Measurements from ENCODE around the gene PLD6.
"Not testable (repeated sequence)": the region's sequence is repeated elsewhere in the genome, so short reads cannot be mapped to it uniquely, and the experiment has no call there.

Gene PLD6

DNA sequence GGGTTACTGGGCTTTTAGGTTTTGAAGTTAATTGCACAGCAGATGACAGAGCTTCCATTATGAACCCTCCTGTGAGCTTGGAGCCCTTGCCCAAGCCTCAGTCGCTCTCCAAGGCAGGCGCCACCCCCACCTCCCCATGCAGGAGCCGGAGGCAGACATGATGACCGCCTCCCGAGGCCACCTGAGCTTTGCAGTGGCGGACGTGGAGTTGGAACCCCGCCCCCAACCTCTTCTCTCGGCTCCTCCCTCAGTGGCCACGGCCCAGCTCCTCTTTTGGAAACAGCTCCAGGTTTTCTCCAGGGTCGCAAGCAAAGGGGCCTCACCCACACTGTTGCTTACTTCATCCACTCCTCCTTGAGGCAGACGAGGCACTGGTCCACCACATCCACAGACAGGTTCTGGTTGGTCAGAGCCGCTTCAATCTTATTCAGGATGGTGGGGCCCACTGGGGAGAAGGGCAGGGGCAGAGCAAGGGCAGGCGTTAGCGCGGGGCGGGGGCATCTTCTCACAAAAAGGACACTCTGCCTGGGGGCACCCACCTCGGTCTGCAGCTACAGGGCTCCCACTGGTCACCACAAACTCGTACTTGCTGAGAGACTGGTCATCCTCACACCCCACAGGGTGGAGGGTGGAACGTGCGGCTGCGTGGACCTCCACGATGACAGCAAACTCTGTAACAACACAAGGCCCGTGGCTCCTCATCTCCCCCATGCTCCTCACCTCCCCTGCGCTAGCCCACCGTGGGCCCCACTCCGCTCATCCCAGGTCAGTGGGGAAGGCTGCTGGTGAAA, 8.7 kb upstream of the PLD6 start:
- DNase-seq (no peak), ATAC-seq (no peak)
- no peak overlapping the region for H3K4me3 Mint-ChIP-seq
- no peak overlapping the region for H3K27ac Mint-ChIP-seq
- no peaks in the 10 kb centered on the region for H3K4me1 Mint-ChIP-seq
- H3K27me3 Mint-ChIP-seq: no peaks in the 10 kb centered on the region
- H3K9me3 Mint-ChIP-seq: no peaks in the 10 kb centered on the region

DNA sequence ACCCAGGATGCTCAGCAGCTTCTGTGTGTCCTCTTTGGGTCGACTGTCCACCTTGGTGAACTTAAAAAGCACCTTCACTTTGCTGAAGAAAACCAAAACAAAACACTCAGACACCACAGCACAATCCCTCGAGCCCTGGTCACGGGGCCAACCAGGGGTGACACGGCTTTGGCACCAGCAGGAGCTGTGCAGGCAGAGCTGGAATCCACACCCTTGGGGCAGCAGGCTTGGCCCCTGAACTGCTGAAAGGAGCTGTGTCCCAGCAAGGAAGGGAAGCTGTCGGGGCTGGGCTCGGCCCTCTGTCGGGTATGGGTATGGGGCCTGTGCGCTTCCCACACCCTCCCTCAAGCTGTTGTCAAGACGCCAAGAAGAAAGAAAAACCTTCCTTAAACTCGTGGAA, 7.6 kb upstream of the PLD6 start:
- DNase-seq: no peak
- H3K4me3 Mint-ChIP-seq: no peak overlapping the region
- no peaks in the 10 kb centered on the region for H3K4me1 Mint-ChIP-seq
- H3K27ac Mint-ChIP-seq: no peak overlapping the region
- no peak for ATAC-seq
- no peaks in the 10 kb centered on the region for H3K27me3 Mint-ChIP-seq
- H3K9me3 Mint-ChIP-seq: no peaks in the 10 kb centered on the region

DNA sequence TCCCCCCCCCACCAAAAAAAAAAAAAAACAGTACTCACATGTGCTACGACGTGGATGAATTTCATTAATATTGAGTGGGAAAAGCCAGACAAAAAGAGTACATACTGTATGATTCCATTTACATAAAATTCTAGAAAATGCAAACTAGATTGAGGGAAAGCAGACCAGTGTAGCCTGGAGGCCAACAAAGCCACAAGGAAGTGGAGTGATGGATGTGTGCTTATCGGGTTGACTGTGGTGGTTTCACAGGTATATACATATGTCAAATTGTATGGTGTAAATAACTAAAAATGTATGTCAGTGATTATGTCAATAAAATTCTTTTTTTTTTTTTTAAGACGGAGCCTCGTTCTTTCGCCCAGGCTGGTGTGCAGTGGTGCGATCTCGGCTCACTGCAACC, 1.9 kb upstream of the PLD6 start:
- DNase-seq: no peak
- peaks cover 37% of the 10 kb centered on the region for H3K4me1 Mint-ChIP-seq
- no peak for ATAC-seq
- no peak overlapping the region for H3K27ac Mint-ChIP-seq
- no peak overlapping the region for H3K4me3 Mint-ChIP-seq
- no peaks in the 10 kb centered on the region for H3K27me3 Mint-ChIP-seq
- H3K9me3 Mint-ChIP-seq: peaks cover 0 to 6% of the 10 kb centered on the region in 2 donors

DNA sequence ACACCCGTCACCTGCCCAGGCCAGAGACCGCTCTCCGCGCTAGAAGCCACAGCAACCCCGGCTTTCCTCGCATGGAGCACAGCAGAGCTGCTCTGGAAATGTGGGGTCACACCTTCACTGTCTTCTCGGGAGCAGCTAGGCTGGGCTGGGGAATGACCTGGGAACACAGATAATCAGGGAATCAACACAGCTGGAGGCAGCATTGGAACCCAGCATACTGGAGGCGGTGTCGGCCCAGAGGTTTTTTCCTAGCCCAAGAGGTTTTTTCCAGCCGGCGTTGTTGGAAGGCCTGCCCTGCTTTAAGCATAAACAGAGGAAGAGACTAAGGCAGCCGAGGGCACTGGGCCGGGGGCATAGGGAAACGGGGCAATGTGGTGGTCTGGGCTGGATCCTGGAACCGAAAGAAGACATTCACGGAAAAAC, 791 bp upstream of the PLD6 start:
- no peak for DNase-seq
- peak overlapping the region; percentile 62 to 73 for H3K4me3 Mint-ChIP-seq
- H3K27me3 Mint-ChIP-seq: no peaks in the 10 kb centered on the region
- ATAC-seq: no peak
- H3K9me3 Mint-ChIP-seq: peaks cover 0 to 6% of the 10 kb centered on the region in 2 donors
- H3K4me1 Mint-ChIP-seq: peaks cover 41% of the 10 kb centered on the region
- H3K27ac Mint-ChIP-seq: peak overlapping the region in 1 of 2 donors; percentile 93

DNA sequence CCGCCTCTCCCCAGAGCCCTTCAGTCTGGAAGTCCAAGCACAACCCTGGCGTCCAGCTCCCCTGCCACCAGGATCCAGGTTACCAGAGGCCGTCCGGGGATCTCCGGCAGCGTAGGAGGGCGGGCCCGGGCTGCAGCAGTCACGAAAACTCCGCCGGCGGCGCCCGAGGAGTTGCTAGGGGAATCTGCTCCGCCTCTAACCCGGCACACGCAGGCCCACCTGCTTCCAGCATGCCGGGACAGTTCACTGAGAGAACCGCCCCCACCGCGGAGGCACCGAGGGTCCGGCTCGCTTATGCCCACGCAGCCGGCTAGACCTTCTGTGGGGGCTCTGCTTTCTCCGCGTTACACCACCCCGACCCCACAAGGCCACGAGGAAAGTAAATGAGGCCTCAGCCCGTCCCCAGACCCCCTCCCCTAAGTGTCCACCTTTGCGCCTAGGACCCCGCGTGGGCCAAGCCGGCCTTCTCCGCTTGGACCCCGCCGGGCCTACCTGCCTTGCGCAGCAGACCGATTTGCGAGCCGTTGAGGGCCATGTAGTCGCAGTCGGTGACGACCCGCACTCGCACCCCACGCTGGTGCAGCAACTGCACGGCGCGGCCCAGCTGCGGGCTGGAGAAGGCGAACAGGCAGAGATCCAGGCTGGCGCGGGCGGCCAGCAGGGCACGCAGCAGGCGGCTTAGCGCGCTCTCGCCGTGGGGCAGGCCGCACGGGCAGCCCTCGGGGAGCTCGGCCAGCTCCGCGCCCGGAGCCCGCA, 587 bp downstream of the PLD6 start:
- ATAC-seq (peak; percentile 76), DNase-seq (peak; percentile 63 to 72)
- peaks cover 0 to 6% of the 10 kb centered on the region in 2 donors for H3K9me3 Mint-ChIP-seq
- H3K4me3 Mint-ChIP-seq: peak overlapping the region; percentile 86 to 89
- peak overlapping the region; percentile 97 for H3K27ac Mint-ChIP-seq
- peaks cover 46% of the 10 kb centered on the region for H3K4me1 Mint-ChIP-seq
- no peaks in the 10 kb centered on the region for H3K27me3 Mint-ChIP-seq

DNA sequence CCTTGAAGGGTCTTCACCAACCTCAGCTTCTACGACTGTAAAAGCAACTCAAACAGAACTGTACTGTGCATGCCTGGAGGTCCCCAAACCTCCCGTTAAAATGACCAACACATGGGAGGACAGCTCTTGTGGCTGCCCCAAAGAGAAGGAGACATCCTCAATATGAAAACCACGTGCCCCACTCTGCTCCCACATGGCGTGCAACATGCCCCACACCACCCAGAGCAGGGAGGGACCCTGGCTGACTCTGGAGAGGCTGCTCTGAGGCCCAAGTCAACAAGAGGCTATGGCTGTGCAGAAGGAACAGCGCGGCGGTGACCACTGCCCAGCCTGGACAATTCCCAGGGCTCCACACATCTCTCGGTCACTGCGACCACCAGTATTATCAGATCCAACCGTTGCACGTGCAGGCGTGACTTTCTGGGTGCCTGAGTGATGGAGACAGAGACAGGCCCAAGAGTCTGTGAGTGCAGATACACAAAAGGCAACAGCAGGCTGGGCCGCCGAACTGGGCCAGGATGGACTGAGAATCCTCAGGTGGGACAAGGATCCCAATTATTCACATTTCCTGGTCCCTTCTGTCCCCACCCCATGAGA, 1.4 kb downstream of the PLD6 start:
- Mint-ChIP-seq H3K27ac (peak overlapping the region; percentile 97), H3K4me3 (peak overlapping the region; percentile 86 to 89), H3K9me3 (peaks cover 0 to 6% of the 10 kb centered on the region in 2 donors), H3K4me1 (peaks cover 46% of the 10 kb centered on the region), H3K27me3 (no peaks in the 10 kb centered on the region)
- ATAC-seq (no peak), DNase-seq (no peak)

DNA sequence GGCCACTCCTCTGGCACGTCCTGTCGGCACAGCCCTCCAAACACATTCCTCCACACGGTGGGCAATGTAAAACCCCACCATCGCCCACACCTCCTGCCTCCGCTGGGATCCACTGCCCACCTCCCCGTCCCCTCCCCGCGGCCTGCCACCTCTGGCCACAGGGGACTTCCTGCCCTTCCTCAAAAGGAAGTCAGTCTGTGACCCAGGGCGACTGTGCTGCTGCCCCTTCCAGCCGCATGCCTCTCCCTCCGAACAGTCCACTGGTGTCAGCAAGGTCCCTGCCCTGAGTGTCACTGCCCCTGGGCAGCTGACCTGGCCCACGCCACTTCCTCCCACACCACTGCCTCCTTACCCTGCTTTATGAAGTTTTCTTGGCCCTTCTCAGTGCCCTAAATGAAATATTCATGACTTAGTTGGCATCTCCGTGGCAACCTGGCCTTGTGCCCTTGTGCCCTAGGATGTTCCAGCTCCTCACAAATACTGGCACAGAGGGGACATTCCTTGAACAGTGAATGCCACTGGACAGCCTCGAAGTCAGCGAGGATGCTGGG, 2.0 kb downstream of the PLD6 start:
- ATAC-seq: no peak
- Mint-ChIP-seq H3K27me3 (no peaks in the 10 kb centered on the region), H3K27ac (peak overlapping the region; percentile 64 to 97), H3K4me1 (peaks cover 46% of the 10 kb centered on the region), H3K9me3 (peaks cover 0 to 6% of the 10 kb centered on the region in 2 donors), H3K4me3 (peak overlapping the region; percentile 86 to 89)
- no peak for DNase-seq

DNA sequence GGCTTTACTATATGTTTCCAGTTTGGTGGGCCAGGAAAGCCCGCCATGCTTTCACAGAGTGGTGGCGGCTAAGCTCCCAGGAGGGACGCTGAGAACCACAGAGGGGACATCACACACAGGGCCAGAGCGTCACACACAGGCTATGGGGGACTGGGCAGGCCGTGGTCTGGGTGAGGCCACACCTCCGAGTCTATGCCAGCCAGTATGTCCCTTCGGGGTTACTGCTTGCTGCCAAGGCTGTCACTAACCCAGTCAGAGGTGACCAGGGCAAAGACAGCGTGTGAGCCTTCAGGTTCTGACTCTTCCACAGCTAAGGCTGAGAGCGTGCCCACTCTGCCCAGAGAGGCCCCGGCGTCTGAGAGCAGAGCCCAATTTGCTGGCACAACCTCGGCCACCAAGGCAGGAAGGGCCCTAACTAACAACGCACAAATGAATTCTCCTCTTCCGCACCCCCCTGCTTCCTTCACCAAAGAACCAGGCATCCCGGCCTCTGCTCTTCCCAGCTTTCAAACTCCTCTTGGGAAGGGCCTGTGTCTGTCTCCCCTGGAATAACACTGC, 2.9 kb downstream of the PLD6 start:
- DNase-seq: no peak
- peak overlapping the region; percentile 59 to 64 for H3K27ac Mint-ChIP-seq
- H3K9me3 Mint-ChIP-seq: peaks cover 0 to 6% of the 10 kb centered on the region in 2 donors
- peaks cover 46% of the 10 kb centered on the region for H3K4me1 Mint-ChIP-seq
- no peaks in the 10 kb centered on the region for H3K27me3 Mint-ChIP-seq
- ATAC-seq: no peak
- H3K4me3 Mint-ChIP-seq: no peak overlapping the region

DNA sequence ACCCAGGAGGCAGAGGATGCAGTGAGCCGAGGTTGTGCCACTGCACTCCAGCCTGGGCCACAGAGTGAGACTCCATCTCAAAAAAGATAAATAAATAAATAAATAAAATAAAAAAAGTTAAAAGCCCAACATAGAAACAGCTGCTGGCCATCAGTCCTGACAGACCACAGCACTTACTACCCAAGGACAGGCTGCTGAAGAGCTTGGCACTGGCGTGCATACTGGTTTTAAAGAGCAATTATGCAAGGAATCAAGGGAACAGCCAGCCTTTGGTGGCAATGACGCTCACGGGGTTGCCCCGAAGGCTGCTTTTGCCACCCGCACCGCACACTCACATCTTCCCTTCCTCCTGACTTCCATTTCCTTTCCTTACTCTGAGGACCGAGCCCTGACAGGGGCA, 4.2 kb downstream of the PLD6 start:
- Mint-ChIP-seq H3K4me3 (no peak overlapping the region), H3K9me3 (peaks cover 0 to 5% of the 10 kb centered on the region in 2 donors), H3K4me1 (peaks cover 44% of the 10 kb centered on the region), H3K27ac (no peak overlapping the region), H3K27me3 (no peaks in the 10 kb centered on the region)
- DNase-seq: no peak
- ATAC-seq: no peak

DNA sequence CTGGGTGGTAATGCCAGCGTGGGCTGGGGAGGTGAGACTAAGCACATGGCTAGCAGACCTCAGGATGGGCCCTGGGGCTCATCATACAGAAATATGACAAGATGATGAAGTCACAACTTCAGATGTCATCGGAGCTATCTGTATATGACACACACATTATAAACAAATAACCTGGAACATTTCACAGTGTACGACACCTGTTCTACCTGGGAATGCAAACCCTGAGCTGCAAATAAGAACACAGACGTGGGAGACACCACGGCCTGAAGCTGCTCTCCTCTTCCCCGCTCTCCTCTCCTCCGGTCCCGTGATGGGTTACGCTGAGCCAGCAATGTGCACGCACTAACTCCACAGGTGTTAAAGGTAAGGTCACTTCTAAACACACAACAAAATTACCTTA, 4.9 kb downstream of the PLD6 start:
- peaks cover 38% of the 10 kb centered on the region for H3K4me1 Mint-ChIP-seq
- no peaks in the 10 kb centered on the region for H3K9me3 Mint-ChIP-seq
- H3K27me3 Mint-ChIP-seq: no peaks in the 10 kb centered on the region
- peak overlapping the region in 1 of 2 donors; percentile 59 for H3K27ac Mint-ChIP-seq
- DNase-seq (no peak), ATAC-seq (no peak)
- H3K4me3 Mint-ChIP-seq: no peak overlapping the region

DNA sequence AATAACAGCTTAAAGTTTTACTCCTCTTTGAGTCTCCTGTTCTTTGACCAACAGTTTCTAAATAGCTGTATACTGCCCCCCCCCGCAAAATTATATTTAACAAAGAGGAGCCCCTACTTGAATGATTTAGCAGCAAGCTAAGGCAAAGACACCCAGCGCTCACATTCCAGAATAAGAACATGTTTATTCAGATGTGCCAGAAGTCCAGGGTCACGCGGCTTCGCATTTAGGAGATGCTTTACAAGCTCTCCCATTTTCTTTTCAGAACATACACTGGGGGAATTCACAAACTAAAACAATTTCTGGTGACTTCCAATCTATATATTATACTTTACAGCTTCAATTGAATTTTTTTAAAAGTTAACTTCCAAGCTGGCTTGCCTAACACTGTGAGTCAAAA, 5.3 kb downstream of the PLD6 start:
- H3K27me3 Mint-ChIP-seq: no peaks in the 10 kb centered on the region
- no peak overlapping the region for H3K4me3 Mint-ChIP-seq
- ATAC-seq: no peak
- no peaks in the 10 kb centered on the region for H3K9me3 Mint-ChIP-seq
- peaks cover 37% of the 10 kb centered on the region for H3K4me1 Mint-ChIP-seq
- H3K27ac Mint-ChIP-seq: peak overlapping the region in 1 of 2 donors; percentile 59
- DNase-seq: no peak

DNA sequence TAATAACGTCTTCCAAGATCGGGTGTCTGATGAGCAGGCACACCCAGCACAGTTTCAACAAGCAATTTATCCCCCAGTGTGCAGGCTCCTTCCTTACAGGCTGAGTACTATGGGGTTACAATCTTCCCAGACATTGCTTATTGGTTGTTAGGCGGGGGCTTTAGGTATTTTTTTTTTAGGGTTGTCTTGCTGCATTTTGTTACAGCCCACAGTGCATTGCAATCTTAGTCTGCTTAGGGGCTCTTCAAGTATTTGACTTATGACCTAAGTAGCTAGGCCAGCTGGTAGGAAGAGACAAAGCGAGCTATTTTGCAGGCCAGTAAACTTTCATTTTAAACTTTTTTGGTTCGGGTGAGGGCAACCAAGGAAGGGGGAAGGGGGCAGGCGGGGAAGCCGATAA, 5.8 kb downstream of the PLD6 start:
- ATAC-seq (no peak), DNase-seq (no peak)
- no peaks in the 10 kb centered on the region for H3K27me3 Mint-ChIP-seq
- H3K4me1 Mint-ChIP-seq: peaks cover 32% of the 10 kb centered on the region
- no peak overlapping the region for H3K27ac Mint-ChIP-seq
- no peaks in the 10 kb centered on the region for H3K9me3 Mint-ChIP-seq
- no peak overlapping the region for H3K4me3 Mint-ChIP-seq

DNA sequence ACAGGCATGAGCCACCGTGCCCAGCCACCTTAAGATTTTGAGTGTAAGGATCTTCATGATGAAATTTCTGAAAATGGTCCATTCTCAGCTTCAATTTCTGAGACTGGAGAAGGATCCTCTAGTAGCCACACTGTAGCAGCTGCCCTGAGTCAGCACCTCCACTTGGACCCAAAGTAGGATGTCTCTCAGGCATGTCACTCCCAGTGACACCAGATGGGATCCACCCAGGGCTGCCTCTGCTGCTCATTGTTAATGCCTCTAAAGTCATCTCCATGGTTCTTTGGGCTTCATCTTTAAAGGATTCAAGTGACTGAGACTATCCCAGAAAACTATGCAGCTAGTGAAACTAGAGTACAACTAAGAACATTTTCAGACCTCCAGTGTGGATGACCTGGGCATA, 7.9 kb downstream of the PLD6 start:
- H3K27me3 Mint-ChIP-seq: no peaks in the 10 kb centered on the region
- DNase-seq (no peak), ATAC-seq (no peak)
- no peak overlapping the region for H3K4me3 Mint-ChIP-seq
- H3K4me1 Mint-ChIP-seq: peaks cover 12% of the 10 kb centered on the region
- no peaks in the 10 kb centered on the region for H3K9me3 Mint-ChIP-seq
- no peak overlapping the region for H3K27ac Mint-ChIP-seq

DNA sequence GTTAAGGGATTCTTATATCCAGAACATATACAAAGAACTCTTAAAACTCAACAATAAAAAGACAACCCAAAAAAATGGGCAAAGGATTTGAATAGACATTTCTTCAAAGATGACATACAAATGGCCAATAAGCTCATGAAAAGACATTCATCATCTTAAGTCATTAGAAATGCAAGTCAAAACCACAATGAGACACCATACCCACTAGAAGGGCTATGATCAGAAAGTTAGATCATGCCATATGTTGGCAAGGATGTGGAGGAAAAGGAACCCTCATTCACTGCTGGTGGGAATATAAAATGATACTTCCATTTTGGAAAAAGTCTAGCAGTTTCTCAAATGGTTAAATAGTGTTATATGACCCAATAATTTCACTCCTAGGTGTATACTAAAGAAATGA, 9.4 kb downstream of the PLD6 start:
- Mint-ChIP-seq H3K4me1 (peaks cover 6% of the 10 kb centered on the region), H3K9me3 (no peaks in the 10 kb centered on the region), H3K27ac (no peak overlapping the region), H3K4me3 (no peak overlapping the region), H3K27me3 (no peaks in the 10 kb centered on the region)
- ATAC-seq (no peak), DNase-seq (no peak)

DNA sequence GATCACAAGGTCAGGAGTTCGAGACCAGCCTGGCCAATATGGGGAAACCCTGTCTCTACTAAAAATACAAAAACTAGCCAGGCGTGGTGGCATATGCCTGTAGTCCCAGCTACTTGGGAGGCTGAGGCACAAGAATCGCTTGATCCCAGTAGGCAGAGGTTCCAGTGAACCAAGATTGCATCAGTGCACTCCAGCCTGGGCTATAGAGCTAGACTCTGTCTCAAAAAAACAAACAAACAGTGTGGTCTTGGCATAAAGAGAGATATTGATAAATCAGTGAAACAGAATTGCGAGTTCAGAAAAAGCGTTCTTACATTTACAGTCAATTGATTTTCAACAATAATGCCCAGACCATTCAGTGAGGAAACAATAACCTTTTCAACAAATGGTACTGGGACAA, 10.7 kb downstream of the PLD6 start:
- not testable (repeated sequence) for H3K4me1 Mint-ChIP-seq, DNase-seq, H3K9me3 Mint-ChIP-seq, H3K4me3 Mint-ChIP-seq, H3K27me3 Mint-ChIP-seq, ATAC-seq, H3K27ac Mint-ChIP-seq
